DND-41 (cell line): Measurements from ENCODE around the gene FARP2.

ENCODE experiments used
- ATAC-seq: fragments of 200-7000 bp; cut with Tn5 transposase; 3 replicates; pipeline ENCODE4 v1.9.1; 2021; ENCODE audit warnings: low read depth; ENCODE audit not compliant: insufficient read depth
- DNase-seq: peaks from one replicate; pipeline ENCODE4 v3.0.0-alpha.2; 2020
- H2AFZ ChIP-seq: 2 replicates; pipeline ENCODE4 v1.6.0; 2012; ENCODE audit warnings: low read depth, low read length
- H3K27ac ChIP-seq: 2 replicates; pipeline ENCODE4 v1.5.1; 2012; ENCODE audit warnings: low read length, inconsistent platforms
- H3K27me3 ChIP-seq: fragments of 200-600 bp; sonication (generic); 2 replicates; pipeline ENCODE4 v1.6.0; 2012; ENCODE audit warnings: low read length, mild to moderate bottlenecking, inconsistent platforms; ENCODE audit not compliant: insufficient read depth, poor library complexity
- H3K36me3 ChIP-seq: 2 replicates; pipeline ENCODE4 v1.5.1; 2012; ENCODE audit warnings: low read length, inconsistent platforms; ENCODE audit not compliant: insufficient read depth
- H3K4me1 ChIP-seq: 2 replicates; pipeline ENCODE4 v1.5.1; 2012; ENCODE audit warnings: mild to moderate bottlenecking, low read length; ENCODE audit not compliant: insufficient read depth
- H3K4me2 ChIP-seq: 2 replicates; pipeline ENCODE4 v1.6.0; 2012; ENCODE audit warnings: mild to moderate bottlenecking, moderate library complexity, low read length, inconsistent platforms; ENCODE audit not compliant: insufficient read depth
- H3K4me3 ChIP-seq, 2 experiments: fragments of 200-600 bp in 1 of 2; shearing (Covaris generic) in 1 of 2; 2 replicates each; pipeline ENCODE4 v1.5.1; 2012 to 2016; ENCODE audit warnings: inconsistent platforms in 2 of 2, low read length in 2 of 2, mild to moderate bottlenecking in 2 of 2, low read depth in 1 of 2, moderate library complexity in 1 of 2
- H3K79me2 ChIP-seq: 2 replicates; pipeline ENCODE4 v1.6.0; 2012; ENCODE audit warnings: low read length, inconsistent platforms; ENCODE audit not compliant: insufficient read depth
- H3K9ac ChIP-seq: 2 replicates; pipeline ENCODE4 v1.6.0; 2012; ENCODE audit warnings: low read depth, mild to moderate bottlenecking, inconsistent platforms, low read length, moderate library complexity
- H3K9me3 ChIP-seq: 2 replicates; pipeline ENCODE4 v1.5.1; 2012; ENCODE audit warnings: low read length, moderate library complexity, mild to moderate bottlenecking, inconsistent platforms; ENCODE audit not compliant: insufficient read depth, severe bottlenecking
- H4K20me1 ChIP-seq: 2 replicates; pipeline ENCODE4 v1.6.0; 2012; ENCODE audit warnings: low read length; ENCODE audit not compliant: insufficient read depth
- EZH2 ChIP-seq: IDR thresholded peaks from 3 replicates; pipeline ENCODE4 v1.6.1; 2012; ENCODE audit warnings: borderline replicate concordance, low read depth, mild to moderate bottlenecking, moderate library complexity, low read length, inconsistent platforms; ENCODE audit not compliant: severe bottlenecking
- TF ChIP-seq, protein P1 (sequence below): IDR thresholded peaks from 2 replicates; pipeline ENCODE4 v1.5.1; 2012; ENCODE audit warnings: borderline replicate concordance, low read length, moderate library complexity, mild to moderate bottlenecking; ENCODE audit not compliant: poor library complexity, severe bottlenecking; ENCODE audit errors: extremely low read depth

FARP2 gene

GRCh38 chr2:241312082-241312481 lies 44.0 kb upstream of the FARP2 start:
- no peak for DNase-seq
- Histone ChIP-seq H3K36me3 (peaks cover 14% of the 10 kb centered on the region), H3K27ac (no peak overlapping the region), H3K79me2 (peaks cover 96% of the 10 kb centered on the region), H3K4me3 (no peak overlapping the region), H3K9ac (no peak overlapping the region; the same call in 1 of the 2 replicates), H3K27me3 (no peaks in the 10 kb centered on the region), H3K4me2 (peak overlapping the region; percentile 67; the same call in 1 of the 2 replicates), H4K20me1 (peaks cover 52% of the 10 kb centered on the region), H2AFZ (no peak overlapping the region), H3K4me1 (peaks cover 64% of the 10 kb centered on the region), H3K9me3 (no peaks in the 10 kb centered on the region)
- TF ChIP-seq EZH2: no peak
- TF ChIP-seq, protein P1, sequence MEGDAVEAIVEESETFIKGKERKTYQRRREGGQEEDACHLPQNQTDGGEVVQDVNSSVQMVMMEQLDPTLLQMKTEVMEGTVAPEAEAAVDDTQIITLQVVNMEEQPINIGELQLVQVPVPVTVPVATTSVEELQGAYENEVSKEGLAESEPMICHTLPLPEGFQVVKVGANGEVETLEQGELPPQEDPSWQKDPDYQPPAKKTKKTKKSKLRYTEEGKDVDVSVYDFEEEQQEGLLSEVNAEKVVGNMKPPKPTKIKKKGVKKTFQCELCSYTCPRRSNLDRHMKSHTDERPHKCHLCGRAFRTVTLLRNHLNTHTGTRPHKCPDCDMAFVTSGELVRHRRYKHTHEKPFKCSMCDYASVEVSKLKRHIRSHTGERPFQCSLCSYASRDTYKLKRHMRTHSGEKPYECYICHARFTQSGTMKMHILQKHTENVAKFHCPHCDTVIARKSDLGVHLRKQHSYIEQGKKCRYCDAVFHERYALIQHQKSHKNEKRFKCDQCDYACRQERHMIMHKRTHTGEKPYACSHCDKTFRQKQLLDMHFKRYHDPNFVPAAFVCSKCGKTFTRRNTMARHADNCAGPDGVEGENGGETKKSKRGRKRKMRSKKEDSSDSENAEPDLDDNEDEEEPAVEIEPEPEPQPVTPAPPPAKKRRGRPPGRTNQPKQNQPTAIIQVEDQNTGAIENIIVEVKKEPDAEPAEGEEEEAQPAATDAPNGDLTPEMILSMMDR: no peak
- no peak for ATAC-seq

DNA sequence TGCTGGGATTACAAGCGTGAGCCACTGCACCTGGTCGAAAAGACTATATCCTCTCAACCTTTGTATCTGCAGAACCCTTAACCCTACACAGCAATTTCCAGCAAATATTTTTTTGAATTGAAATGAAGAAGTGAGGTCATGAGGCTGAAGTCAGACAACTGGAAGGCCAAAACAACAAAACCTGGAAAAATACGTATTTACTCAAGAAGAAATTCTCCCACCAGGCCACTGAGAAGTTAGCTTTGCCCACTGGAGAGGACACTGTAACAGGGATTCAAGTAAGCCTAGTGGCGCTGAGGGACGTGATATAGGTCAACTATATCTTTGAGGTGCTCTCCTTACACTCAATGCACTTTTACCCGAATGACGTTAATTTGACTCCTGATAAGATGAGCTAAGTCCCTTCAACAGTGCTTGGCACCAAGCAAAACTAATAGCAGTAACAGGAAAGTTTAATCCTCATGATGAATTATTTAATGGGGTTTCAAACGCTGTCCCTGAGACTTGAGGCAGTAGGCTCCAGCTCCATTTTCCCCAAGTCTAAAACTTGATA lies 42.5 kb upstream of the FARP2 start:
- no peak overlapping the region for H3K27ac ChIP-seq
- DNase-seq (no peak), ATAC-seq (no peak)
- H3K4me1 ChIP-seq: peaks cover 78% of the 10 kb centered on the region
- TF ChIP-seq EZH2: no peak
- TF ChIP-seq, protein P1: no peak
- peaks cover 96% of the 10 kb centered on the region for H3K79me2 ChIP-seq
- H3K4me3 ChIP-seq: peak overlapping the region in 1 of 2 experiments; percentile 88; a peak in 2 of 4 replicates
- peak overlapping the region; percentile 67 for H3K4me2 ChIP-seq
- H3K9ac ChIP-seq: peak overlapping the region; percentile 82; the same call in 1 of the 2 replicates
- no peaks in the 10 kb centered on the region for H3K27me3 ChIP-seq
- peaks cover 46% of the 10 kb centered on the region for H4K20me1 ChIP-seq
- no peaks in the 10 kb centered on the region for H3K9me3 ChIP-seq
- H2AFZ ChIP-seq: no peak overlapping the region
- H3K36me3 ChIP-seq: peaks cover 16% of the 10 kb centered on the region

GRCh38 chr2:241314226-241315092 lies 41.6 kb upstream of the FARP2 start:
- peaks cover 96% of the 10 kb centered on the region for H3K79me2 ChIP-seq
- H3K27ac ChIP-seq: peak overlapping the region; percentile 99
- H3K4me1 ChIP-seq: peaks cover 79% of the 10 kb centered on the region
- H3K4me3 ChIP-seq: peak overlapping the region; percentile 75 to 88
- TF ChIP-seq, protein P1: no peak
- TF ChIP-seq EZH2: no peak
- DNase-seq (no peak), ATAC-seq (no peak)
- H3K4me2 ChIP-seq: peak overlapping the region; percentile 67
- H2AFZ ChIP-seq: peak overlapping the region; percentile 86
- no peaks in the 10 kb centered on the region for H3K9me3 ChIP-seq
- H3K36me3 ChIP-seq: peaks cover 16% of the 10 kb centered on the region; the same call in 1 of the 2 replicates
- H3K9ac ChIP-seq: peak overlapping the region; percentile 82
- peaks cover 46% of the 10 kb centered on the region for H4K20me1 ChIP-seq
- H3K27me3 ChIP-seq: no peaks in the 10 kb centered on the region
